ENCODE measurements around the gene MICAL2.

DNA sequence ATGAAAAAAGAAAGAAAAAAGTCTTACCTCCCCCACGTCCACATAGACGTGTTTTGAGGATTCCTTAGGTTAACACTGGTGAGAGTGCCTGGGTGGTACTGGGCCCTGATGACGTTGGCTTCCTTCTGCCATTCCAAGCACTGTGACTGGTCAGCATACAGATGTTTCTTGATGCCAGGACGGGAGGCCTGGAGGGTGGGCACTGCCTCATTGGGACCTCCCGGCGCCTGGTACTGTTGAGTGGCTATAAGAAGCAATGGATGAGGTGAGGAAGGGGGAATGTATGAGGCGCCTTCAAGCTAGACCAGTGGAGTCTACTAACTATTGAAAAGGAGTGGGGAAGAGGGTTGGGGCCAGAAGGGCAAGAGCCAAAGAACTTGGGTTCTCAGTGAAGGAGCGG, 45.3 kb downstream of the MICAL2 start:
- TF ChIP-seq CTCF (IDR thresholded peaks at IDR 0.05): no peak
- TF ChIP-seq POLR2A (IDR thresholded peaks at IDR 0.05): no peak
